HG03175 (cell line): ENCODE results near the gene GDPD4.
"Not testable (repeated sequence)": the region's sequence is repeated elsewhere in the genome, so short reads cannot be mapped to it uniquely, and the experiment has no call there.

Source experiments
- ATAC-seq: cut with Tn5 transposase; IDR thresholded peaks from one replicate; pipeline ENCODE4 v1.9.1; 2021; ENCODE audit warnings: mild to moderate bottlenecking, moderate library complexity; ENCODE audit not compliant: unreplicated experiment

GDPD4 gene

GRCh38 chr11:77301510-77301909, at the start of gene GDPD4:
Gene GDPD4 (minus strand): TSS chr11:77301686. CDS start chr11:77285137, 16,549 bp downstream.
- no peak for ATAC-seq

- ATAC-seq, result no peak
Measured at GRCh38 chr11:77347948-77348347, 46.5 kb upstream of the GDPD4 start.

GRCh38 chr11:77346906-77347603, 45.6 kb upstream of the GDPD4 start:
- ATAC-seq, result no peak

GRCh38 chr11:77345621-77346020, 44.1 kb upstream of the GDPD4 start:
- ATAC-seq, result no peak

GRCh38 chr11:77340501-77340900, 39.0 kb upstream of the GDPD4 start:
- ATAC-seq, result no peak

GRCh38 chr11:77332259-77332658, 30.8 kb upstream of the GDPD4 start:
- ATAC-seq, result no peak

GRCh38 chr11:77325159-77325558, 23.7 kb upstream of the GDPD4 start:
- ATAC-seq, result no peak

GRCh38 chr11:77324508-77324907, 23.0 kb upstream of the GDPD4 start:
- no peak for ATAC-seq

- no peak for ATAC-seq
Measured at GRCh38 chr11:77322926-77323590, 21.6 kb upstream of the GDPD4 start.

GRCh38 chr11:77322506-77322905, 21.0 kb upstream of the GDPD4 start:
- no peak for ATAC-seq

GRCh38 chr11:77320351-77320750, 18.9 kb upstream of the GDPD4 start:
- no peak for ATAC-seq

- ATAC-seq, result no peak
Measured at GRCh38 chr11:77318600-77318999, 17.1 kb upstream of the GDPD4 start.

GRCh38 chr11:77316733-77317342, 15.4 kb upstream of the GDPD4 start:
- ATAC-seq, result no peak

- no peak for ATAC-seq
Measured at GRCh38 chr11:77312107-77312506, 10.6 kb upstream of the GDPD4 start.

GRCh38 chr11:77311701-77312100, 10.2 kb upstream of the GDPD4 start:
- ATAC-seq, result no peak

- ATAC-seq, result no peak
Measured at GRCh38 chr11:77310721-77311120, 9.2 kb upstream of the GDPD4 start.

- no peak for ATAC-seq
Measured at GRCh38 chr11:77309401-77310085, 8.1 kb upstream of the GDPD4 start.

- ATAC-seq, result no peak
Measured at GRCh38 chr11:77308838-77309237, 7.4 kb upstream of the GDPD4 start.

- no peak for ATAC-seq
Measured at GRCh38 chr11:77303328-77303727, 1.8 kb upstream of the GDPD4 start.

GRCh38 chr11:77302752-77303151, 1.3 kb upstream of the GDPD4 start:
- no peak for ATAC-seq

GRCh38 chr11:77300695-77301094, 791 bp downstream of the GDPD4 start:
- no peak for ATAC-seq

GRCh38 chr11:77300028-77300427, 1.5 kb downstream of the GDPD4 start:
- ATAC-seq, result not testable (repeated sequence)
